CD4-positive, alpha-beta T cell (primary cell): ENCODE measurements around the gene RNF20. TPM values are rescaled to one million over a fixed set of nuclear protein-coding genes. Genes with fewer than 3 reads are reported as not detected.

Experiments
- ATAC-seq: fragments of 200-7000 bp; cut with Tn5 transposase; one replicate; pipeline ENCODE4 v1.10.0; 2022; ENCODE audit warnings: mild to moderate bottlenecking; ENCODE audit not compliant: poor library complexity
- CTCF ChIA-PET: fragments of 350-600 bp; sonication (Branson Sonifier 250); formaldehyde crosslinking; loops from one replicate; lab custom pipeline; 2021; ENCODE audit warnings: antibody characterized with exemption, inconsistent platforms; lab: Charles Lee
- POLR2A ChIA-PET: fragments of 350-600 bp; sonication (Branson Sonifier 250); formaldehyde crosslinking; loops from one replicate; lab custom pipeline; 2021; ENCODE audit warnings: antibody characterized with exemption, inconsistent platforms; lab: Charles Lee
- DNase-seq, 14 experiments: peaks; one replicate each; pipeline ENCODE4 v3.0.0-alpha.2; 2013 to 2020; ENCODE audit warnings: mixed read lengths in 2 of 14
- H3K27ac ChIP-seq, 2 donors: one replicate each; pipeline versions ENCODE4 v1.5.1 to v1.7.0; 2013; ENCODE audit warnings: low read length in 2 of 2, low read depth in 1 of 2, mild to moderate bottlenecking in 1 of 2
- H3K27me3 ChIP-seq, 2 experiments: 1 replicate in 1 of 2; 2 replicates in 1 of 2; pipeline versions ENCODE4 v1.6.1 to v1.7.0; 2013; ENCODE audit warnings: low read length in 2 of 2, control low read depth in 1 of 2, mild to moderate bottlenecking in 1 of 2, moderate library complexity in 1 of 2; ENCODE audit not compliant: insufficient read depth in 2 of 2, control insufficient read depth in 1 of 2
- H3K36me3 ChIP-seq: one replicate; pipeline ENCODE4 v1.6.1; 2013; ENCODE audit warnings: low read length, control low read depth; ENCODE audit not compliant: insufficient read depth
- H3K4me1 ChIP-seq: one replicate; pipeline ENCODE4 v1.6.1; 2013; ENCODE audit warnings: low read length, control low read depth; ENCODE audit not compliant: insufficient read depth
- H3K4me3 ChIP-seq: one replicate; pipeline ENCODE4 v1.5.1; 2013; ENCODE audit warnings: mild to moderate bottlenecking, low read length, moderate library complexity
- H3K9me3 ChIP-seq, 2 experiments: 1 replicate in 1 of 2; 2 replicates in 1 of 2; pipeline versions ENCODE4 v1.6.1 to v1.7.0; 2013; ENCODE audit warnings: low read length in 2 of 2, mild to moderate bottlenecking in 2 of 2, control low read depth in 1 of 2, moderate library complexity in 1 of 2; ENCODE audit not compliant: control insufficient read depth in 1 of 2, insufficient read depth in 1 of 2
- H3K27ac Mint-ChIP-seq: one replicate; pipeline ENCODE4 v1.8.0; 2020; ENCODE audit warnings: mixed read lengths
- H3K27me3 Mint-ChIP-seq: one replicate; pipeline ENCODE4 v1.8.0; 2021; ENCODE audit warnings: mixed read lengths
- H3K36me3 Mint-ChIP-seq: one replicate; pipeline ENCODE4 v1.8.0; 2021; ENCODE audit warnings: low read depth, mixed read lengths
- H3K4me1 Mint-ChIP-seq: one replicate; pipeline ENCODE4 v1.8.0; 2021; ENCODE audit warnings: low read depth, mixed read lengths
- H3K4me3 Mint-ChIP-seq: one replicate; pipeline ENCODE4 v1.8.0; 2020; ENCODE audit warnings: mild to moderate bottlenecking, mixed read lengths
- H3K9me3 Mint-ChIP-seq: one replicate; pipeline ENCODE4 v1.8.0; 2020; ENCODE audit warnings: mixed read lengths
- intact Hi-C, 2 experiments: fragments of 100-400 bp; cut with DNase I in 1 of 2; cut with micrococcal nuclease in 1 of 2; formaldehyde crosslinking; loops; one replicate each; pipeline versions ENCODE4 v1.15.1 to v1.9.0; 2023 to 2025; cut with DNase I, micrococcal nuclease
- total RNA-seq, 174 experiments: library from RNA in 2 of 174; stranded (reverse) in 2 of 174; gene quantifications; one replicate each; pipeline ENCODE4 v1.2.3 and lab custom pipeline; 2021 to 2026
- TF ChIP-seq, protein P1 (sequence below): fragments of 200-600 bp; IDR thresholded peaks from one replicate; pipeline ENCODE4 v1.8.0; 2022; ENCODE audit warnings: antibody characterized with exemption, mild to moderate bottlenecking

The RNF20 gene
- total RNA-seq, 2 experiments from 2014 or later: 26.9 to 27.6 TPM

- H3K27ac Mint-ChIP-seq: no peak overlapping the region
- no peaks in the 10 kb centered on the region for H3K9me3 ChIP-seq
- H3K27me3 ChIP-seq: no peaks in the 10 kb centered on the region
- H3K36me3 ChIP-seq: no peaks in the 10 kb centered on the region
- intact Hi-C loops: no loop called here
- H3K9me3 Mint-ChIP-seq: no peaks in the 10 kb centered on the region
- no peaks in the 10 kb centered on the region for H3K4me1 Mint-ChIP-seq
- H3K27me3 Mint-ChIP-seq: no peaks in the 10 kb centered on the region
- ATAC-seq: no peak
- ChIA-PET CTCF (no interaction called here), POLR2A (no interaction called here)
- H3K4me3 Mint-ChIP-seq: no peak overlapping the region
- TF ChIP-seq, protein P1, sequence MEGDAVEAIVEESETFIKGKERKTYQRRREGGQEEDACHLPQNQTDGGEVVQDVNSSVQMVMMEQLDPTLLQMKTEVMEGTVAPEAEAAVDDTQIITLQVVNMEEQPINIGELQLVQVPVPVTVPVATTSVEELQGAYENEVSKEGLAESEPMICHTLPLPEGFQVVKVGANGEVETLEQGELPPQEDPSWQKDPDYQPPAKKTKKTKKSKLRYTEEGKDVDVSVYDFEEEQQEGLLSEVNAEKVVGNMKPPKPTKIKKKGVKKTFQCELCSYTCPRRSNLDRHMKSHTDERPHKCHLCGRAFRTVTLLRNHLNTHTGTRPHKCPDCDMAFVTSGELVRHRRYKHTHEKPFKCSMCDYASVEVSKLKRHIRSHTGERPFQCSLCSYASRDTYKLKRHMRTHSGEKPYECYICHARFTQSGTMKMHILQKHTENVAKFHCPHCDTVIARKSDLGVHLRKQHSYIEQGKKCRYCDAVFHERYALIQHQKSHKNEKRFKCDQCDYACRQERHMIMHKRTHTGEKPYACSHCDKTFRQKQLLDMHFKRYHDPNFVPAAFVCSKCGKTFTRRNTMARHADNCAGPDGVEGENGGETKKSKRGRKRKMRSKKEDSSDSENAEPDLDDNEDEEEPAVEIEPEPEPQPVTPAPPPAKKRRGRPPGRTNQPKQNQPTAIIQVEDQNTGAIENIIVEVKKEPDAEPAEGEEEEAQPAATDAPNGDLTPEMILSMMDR: no peak
- no peaks in the 10 kb centered on the region for H3K36me3 Mint-ChIP-seq
- H3K4me3 ChIP-seq: no peak overlapping the region
- H3K27ac ChIP-seq: no peak overlapping the region
- DNase-seq: no peak
- no peaks in the 10 kb centered on the region for H3K4me1 ChIP-seq
Observed at GRCh38 chr9:101591787-101592446, 58.3 kb downstream of the RNF20 start.

GRCh38 chr9:101592788-101593187 lies 59.1 kb downstream of the RNF20 start:
- no peaks in the 10 kb centered on the region for H3K4me1 Mint-ChIP-seq
- Histone ChIP-seq H3K27ac (no peak overlapping the region), H3K4me1 (no peaks in the 10 kb centered on the region), H3K9me3 (no peaks in the 10 kb centered on the region), H3K36me3 (no peaks in the 10 kb centered on the region), H3K27me3 (no peaks in the 10 kb centered on the region), H3K4me3 (no peak overlapping the region)
- H3K9me3 Mint-ChIP-seq: no peaks in the 10 kb centered on the region
- H3K27me3 Mint-ChIP-seq: no peaks in the 10 kb centered on the region
- H3K27ac Mint-ChIP-seq: no peak overlapping the region
- ChIA-PET CTCF (no interaction called here), POLR2A (no interaction called here)
- DNase-seq: no peak
- H3K4me3 Mint-ChIP-seq: no peak overlapping the region
- no peaks in the 10 kb centered on the region for H3K36me3 Mint-ChIP-seq
- ATAC-seq: no peak
- intact Hi-C loops: no loop called here
- TF ChIP-seq, protein P1: no peak

DNA sequence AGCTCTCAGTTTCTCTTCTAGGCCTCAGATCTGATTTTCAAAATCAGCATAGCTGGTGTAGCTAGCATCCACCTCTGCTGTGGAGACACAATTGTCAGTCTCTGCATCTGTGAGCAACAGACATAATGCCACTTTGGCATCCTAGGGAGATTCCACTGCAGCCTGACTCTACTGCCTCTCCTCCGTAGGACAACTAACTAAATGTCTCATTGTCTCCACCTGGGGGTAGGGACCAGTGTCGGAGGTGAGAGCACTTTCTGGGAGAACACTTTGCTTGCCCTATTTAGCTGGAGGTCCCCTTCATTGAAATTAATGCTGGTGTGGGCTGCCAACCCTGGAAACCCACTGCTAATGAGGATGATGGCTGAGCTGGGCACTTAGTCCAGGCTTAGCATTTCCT lies 59.7 kb downstream of the RNF20 start:
- H3K9me3 Mint-ChIP-seq: no peaks in the 10 kb centered on the region
- no peaks in the 10 kb centered on the region for H3K27me3 Mint-ChIP-seq
- ChIA-PET CTCF (no interaction called here), POLR2A (no interaction called here)
- Histone ChIP-seq H3K27ac (no peak overlapping the region), H3K9me3 (no peaks in the 10 kb centered on the region), H3K27me3 (no peaks in the 10 kb centered on the region), H3K4me3 (no peak overlapping the region), H3K4me1 (no peaks in the 10 kb centered on the region), H3K36me3 (no peaks in the 10 kb centered on the region)
- DNase-seq (no peak), ATAC-seq (no peak)
- no peak overlapping the region for H3K4me3 Mint-ChIP-seq
- no peaks in the 10 kb centered on the region for H3K36me3 Mint-ChIP-seq
- intact Hi-C loops: no loop called here
- H3K4me1 Mint-ChIP-seq: no peaks in the 10 kb centered on the region
- H3K27ac Mint-ChIP-seq: no peak overlapping the region
- TF ChIP-seq, protein P1: no peak
